Measurements from ENCODE around the gene MBOAT2.

The MBOAT2 gene

GRCh38 chr2:8858264-8858663 is 145.2 kb downstream of the MBOAT2 start:
- DNase-seq (ENCODE audit: low read depth), result no peak

DNA sequence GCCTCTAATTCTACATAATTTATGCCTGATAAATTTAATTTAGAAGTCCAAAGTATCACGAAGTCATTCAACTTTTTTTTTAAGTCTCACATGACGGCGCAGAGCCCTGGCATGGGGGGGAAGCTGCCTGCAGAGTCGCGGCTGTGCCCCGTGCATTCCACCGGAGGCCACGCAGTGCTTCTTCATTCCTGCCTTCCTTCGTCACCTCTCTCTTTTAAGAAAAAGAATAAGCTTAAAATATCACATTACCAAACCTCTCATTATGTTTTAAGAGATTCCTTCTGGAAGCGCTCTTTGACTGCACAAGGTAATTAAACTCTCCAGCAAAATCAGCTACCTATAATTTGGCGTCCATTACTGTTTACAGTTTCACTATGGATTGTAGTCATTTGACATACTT is 145.8 kb downstream of the MBOAT2 start:
- DNase-seq (ENCODE audit: low read depth), result no peak

GRCh38 chr2:8856176-8856575 is 147.3 kb downstream of the MBOAT2 start:
- DNase-seq (ENCODE audit: low read depth), result no peak

- DNase-seq (ENCODE audit: low read depth), result no peak
Measured at GRCh38 chr2:8855010-8855409, 148.5 kb downstream of the MBOAT2 start.

GRCh38 chr2:8853426-8853825 is 150.1 kb downstream of the MBOAT2 start:
- DNase-seq (ENCODE audit: low read depth), result no peak

DNA sequence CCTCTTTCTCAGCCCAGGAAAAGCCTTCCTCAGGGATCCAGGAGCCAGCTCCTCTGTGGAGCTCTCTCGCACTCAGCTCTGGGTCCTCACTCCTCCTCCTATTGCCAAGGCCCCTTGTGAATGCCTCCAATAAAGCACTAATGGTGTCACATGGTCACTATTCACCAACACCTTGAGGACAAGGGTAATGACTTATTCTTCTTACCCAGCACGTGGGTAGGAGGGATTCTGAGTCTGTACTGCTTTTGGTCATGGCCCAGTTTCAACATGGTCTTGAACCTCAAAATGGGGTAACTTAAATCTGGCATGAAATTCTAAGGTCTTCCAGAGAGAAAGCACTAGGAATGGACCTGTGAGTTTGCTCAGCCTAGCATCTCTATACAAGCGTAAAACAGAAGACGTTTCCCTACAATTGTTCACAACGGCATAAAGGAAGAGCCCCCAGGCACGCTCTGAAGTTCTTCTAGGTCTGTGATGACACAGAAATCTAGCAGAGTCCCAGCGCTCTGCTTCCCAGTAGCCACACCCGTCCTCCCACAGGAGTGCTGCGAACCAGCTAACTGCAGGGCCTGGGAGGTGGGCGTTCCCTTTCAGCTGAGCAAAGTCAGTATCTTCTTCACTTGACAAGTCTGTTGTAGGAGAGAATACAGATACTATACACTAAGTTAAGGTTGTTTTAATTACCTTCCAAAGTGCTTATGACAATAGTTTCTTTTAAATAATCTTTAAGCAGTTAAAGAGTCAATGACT is 151.5 kb downstream of the MBOAT2 start:
- DNase-seq (ENCODE audit: low read depth), result no peak

DNA sequence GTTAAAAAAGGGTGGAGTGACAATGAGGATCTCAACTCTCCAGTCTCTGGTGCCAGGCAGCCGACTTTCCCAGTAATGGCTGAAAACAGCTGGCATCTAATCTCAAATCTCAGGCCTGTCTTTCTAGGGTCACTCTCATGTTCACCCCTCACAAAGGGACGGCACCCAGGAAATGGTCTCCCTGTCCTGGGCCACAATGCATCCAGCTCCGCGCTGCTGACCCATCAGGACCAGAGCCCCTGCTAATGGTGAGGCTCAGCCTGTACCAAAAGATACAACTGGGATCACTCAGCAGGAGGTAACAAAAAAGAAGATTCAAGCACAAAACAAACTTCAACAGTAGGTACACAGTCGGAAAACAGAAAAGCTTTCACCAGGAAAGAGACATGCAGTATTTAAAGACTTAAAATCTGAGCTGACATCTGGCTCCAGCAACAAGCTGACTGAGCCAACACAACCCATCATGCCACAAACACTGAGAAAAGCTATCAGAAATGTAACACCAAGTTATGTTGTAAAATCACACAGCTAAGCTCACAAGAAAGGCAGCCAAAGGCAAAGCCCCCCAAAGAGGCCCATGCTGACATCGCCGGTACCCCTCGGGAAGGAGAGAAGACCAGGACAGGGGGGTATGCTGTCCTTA is 152.5 kb downstream of the MBOAT2 start:
- DNase-seq (ENCODE audit: low read depth), result no peak

DNA sequence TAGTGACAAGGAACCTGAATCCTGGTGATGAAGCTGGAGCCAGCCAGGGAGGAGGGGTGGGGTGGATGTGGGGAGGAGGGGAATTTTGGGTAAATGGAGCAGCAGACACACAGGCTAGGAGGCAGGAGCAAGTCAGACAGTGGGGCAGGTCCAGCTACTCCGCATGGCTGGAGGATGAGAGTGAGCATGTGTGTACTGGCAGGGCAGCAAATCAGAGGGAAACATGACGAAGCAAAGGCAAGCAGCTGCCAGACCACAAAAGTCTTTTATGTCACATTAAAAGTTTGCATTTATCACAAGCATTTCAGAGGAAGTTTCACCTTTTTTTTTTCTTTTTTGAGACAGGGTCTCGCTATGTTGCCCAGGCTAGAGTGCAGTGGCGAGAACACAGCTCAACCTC is 154.2 kb downstream of the MBOAT2 start:
- DNase-seq (ENCODE audit: low read depth), result no peak

DNA sequence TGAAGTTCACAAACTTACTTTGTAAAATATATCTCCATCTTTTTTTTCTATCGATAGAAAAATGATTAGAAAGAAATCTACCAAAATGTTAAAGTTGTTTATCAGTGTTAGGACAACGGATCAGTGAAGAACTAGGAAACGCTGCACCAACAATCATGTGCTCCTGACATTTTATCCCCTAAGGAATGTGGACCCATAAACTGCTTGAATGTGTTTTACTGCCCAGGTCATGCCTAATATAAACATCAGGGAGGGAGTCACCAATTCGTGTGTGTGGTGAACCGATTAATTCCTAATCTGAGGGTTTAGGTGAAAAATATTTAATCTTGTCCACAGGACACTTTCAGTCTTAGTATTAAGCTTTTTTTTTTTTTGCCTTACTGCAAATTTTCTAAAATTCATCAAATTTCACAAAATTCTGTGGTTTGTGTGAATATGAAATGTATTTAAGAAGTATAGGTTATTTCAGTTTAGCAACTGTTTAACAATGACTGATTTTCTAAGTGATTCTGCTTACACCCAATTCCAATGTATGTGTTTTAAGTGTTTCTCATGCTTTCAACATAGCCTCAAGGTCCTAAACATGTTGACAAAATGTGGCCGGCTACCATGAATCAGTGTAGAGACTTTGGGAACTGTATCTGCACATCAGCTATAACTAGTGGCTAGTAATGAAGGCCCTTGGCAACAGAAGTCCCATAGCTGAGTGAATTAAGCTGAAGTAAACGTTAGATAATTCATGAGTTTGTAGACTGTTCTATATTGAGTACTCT is 155.0 kb downstream of the MBOAT2 start:
- no peak for DNase-seq (ENCODE audit: low read depth)

GRCh38 chr2:8847400-8847799 is 156.1 kb downstream of the MBOAT2 start:
- no peak for DNase-seq (ENCODE audit: low read depth)

- no peak for DNase-seq (ENCODE audit: low read depth)
Measured at GRCh38 chr2:8841932-8842331, 161.6 kb downstream of the MBOAT2 start.

DNA sequence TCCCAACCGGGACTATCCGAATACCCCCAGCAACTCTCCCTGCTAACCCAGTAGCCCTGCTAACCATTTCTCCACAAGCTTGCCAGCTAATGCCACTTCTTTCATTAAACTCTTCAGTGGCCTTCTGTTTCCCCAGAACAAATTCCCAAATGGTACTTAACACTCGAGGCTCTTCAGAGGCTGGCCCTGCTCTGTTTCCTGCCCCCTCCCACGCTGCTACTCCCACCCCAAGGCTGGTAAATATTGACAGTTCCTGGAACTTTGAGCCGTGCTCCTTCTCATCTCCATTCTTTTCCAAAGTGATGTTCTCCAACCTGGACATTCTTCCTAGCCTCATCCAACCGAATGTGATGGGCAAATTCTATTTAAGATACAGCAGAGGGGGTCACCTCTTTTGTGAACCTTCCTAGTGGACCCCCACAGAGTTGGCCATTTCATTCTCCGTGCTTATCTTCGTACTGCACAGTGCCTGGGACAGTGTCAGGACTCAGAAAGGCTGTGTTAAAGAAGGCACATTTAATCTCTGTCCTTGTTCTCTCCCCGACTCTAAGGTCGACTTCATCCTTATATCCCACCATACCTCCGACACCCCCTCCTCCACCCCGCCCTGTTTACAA is 162.9 kb downstream of the MBOAT2 start:
- no peak for DNase-seq (ENCODE audit: low read depth)

GRCh38 chr2:8839189-8839965 is 164.1 kb downstream of the MBOAT2 start:
- no peak for DNase-seq (ENCODE audit: low read depth)

- DNase-seq (ENCODE audit: low read depth), result no peak
Measured at GRCh38 chr2:8837795-8838140, 165.7 kb downstream of the MBOAT2 start.

GRCh38 chr2:8836971-8837794 is 166.3 kb downstream of the MBOAT2 start, which contains the start of gene KIDINS220:
Gene KIDINS220 (minus strand): TSS chr2:8837613. CDS start chr2:8827093, 10,520 bp downstream.
- peak; percentile 71 for DNase-seq (ENCODE audit: low read depth)

DNA sequence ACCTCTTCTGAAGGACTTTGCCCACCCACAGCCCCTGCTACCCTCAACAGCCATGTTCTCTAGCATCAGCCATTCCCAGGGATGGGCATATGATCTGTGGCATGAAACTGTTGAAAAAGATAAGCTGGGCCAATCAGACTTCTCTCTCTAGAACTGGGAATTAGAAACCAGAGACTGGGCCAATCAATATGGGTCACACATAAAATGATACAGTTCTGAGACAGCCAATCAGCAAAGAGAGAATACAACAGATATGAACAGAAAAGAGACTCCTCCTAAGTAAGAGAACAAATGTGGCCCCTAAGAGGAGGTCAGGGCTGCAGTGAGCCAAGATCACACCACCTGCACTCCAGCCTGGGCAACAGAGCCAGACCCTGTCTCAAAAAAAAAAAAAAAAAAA is 168.2 kb downstream of the MBOAT2 start:
- DNase-seq (ENCODE audit: low read depth), result no peak

DNA sequence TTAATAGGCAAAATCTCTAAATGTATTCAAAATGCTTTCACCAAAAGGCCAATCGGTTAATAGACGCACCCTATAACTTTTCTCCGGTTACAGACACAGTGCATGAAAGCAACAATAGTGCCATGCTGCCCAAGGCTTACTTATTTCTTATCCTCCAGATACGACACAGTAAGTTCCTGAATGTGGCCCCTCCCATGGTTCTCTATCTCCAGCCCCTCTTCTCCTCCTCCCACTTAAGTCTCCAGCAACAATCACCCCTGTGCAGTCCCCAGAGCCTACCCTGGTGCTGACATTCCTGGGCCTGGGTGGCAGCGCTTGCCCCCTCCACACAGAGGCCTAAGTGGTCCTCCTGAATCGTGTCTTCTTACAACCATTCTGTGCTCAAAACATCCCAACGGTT is 169.6 kb downstream of the MBOAT2 start:
- DNase-seq (ENCODE audit: low read depth), result no peak

DNA sequence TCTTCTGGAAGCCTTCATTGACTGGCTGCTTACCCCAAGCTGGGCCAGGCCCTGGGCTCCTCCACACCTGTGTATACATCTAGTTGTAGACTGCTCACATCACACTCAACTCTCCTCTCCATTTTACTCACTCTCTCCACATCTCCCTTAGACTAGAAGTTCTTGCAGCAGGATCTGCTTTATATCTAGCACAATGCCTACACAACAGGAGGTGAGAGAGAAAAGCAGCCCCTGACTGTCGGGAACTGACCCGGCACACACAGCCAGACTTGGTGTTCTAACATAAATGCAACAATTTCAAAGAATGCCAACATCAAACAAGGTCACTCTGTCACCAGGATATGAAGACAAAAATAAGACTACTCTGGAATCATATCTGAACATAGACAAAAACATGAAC is 172.0 kb downstream of the MBOAT2 start:
- DNase-seq (ENCODE audit: low read depth), result no peak

- no peak for DNase-seq (ENCODE audit: low read depth)
Measured at GRCh38 chr2:8827729-8828128, 175.8 kb downstream of the MBOAT2 start.

- DNase-seq (ENCODE audit: low read depth), result no peak
Measured at GRCh38 chr2:8822218-8822617, 181.3 kb downstream of the MBOAT2 start.

Data from T-helper 22 cell (primary cell).